A673 (cell line): Measurements from ENCODE around the gene BOD1L2.

Experiments
- EZH2 ChIP-seq: fragments of 200-600 bp; sonication (generic); IDR thresholded peaks from 2 replicates; pipeline ENCODE4 v1.6.1; 2017; ENCODE audit warnings: borderline replicate concordance, low read depth, mild to moderate bottlenecking, mixed read lengths, antibody characterized with exemption, low read length; ENCODE audit not compliant: poor library complexity, severe bottlenecking
- TF ChIP-seq, protein P1 (sequence below): fragments of 300-800, 200-600 bp; sonication (generic); conservative IDR thresholded peaks from 2 replicates; pipeline ENCODE4 v1.5.1; 2017; ENCODE audit warnings: low read depth, mild to moderate bottlenecking, antibody characterized with exemption, low read length, moderate library complexity, mixed read lengths

DNA sequence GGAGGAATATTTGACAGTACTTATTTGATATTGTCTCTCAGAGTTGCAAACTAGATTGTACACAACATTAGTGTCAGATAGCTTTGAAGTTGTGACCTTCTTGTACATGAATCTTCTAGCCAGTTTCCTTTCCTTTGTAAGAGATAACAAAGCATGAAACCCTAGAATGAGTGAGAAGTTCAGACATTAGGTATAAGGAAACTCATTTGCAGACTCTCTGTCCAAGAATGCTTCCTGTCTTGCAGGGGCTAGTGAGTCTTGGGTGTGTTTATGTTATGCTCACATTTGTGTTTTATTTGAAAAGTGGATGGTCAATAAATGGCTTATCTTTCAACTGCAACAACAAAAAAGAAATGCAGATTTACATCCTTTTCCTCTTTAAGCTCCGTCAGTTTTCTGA lies 1.4 kb downstream of the BOD1L2 start:
- TF ChIP-seq, protein P1, sequence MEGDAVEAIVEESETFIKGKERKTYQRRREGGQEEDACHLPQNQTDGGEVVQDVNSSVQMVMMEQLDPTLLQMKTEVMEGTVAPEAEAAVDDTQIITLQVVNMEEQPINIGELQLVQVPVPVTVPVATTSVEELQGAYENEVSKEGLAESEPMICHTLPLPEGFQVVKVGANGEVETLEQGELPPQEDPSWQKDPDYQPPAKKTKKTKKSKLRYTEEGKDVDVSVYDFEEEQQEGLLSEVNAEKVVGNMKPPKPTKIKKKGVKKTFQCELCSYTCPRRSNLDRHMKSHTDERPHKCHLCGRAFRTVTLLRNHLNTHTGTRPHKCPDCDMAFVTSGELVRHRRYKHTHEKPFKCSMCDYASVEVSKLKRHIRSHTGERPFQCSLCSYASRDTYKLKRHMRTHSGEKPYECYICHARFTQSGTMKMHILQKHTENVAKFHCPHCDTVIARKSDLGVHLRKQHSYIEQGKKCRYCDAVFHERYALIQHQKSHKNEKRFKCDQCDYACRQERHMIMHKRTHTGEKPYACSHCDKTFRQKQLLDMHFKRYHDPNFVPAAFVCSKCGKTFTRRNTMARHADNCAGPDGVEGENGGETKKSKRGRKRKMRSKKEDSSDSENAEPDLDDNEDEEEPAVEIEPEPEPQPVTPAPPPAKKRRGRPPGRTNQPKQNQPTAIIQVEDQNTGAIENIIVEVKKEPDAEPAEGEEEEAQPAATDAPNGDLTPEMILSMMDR = no peak
- TF ChIP-seq EZH2 = no peak
